Stimulated activated CD4-positive, alpha-beta T cell treated with anti-CD3 and anti-CD28 coated beads, TNF-alpha, amount 100 ng/mL, for 48 hours (primary cell): ENCODE data around the gene PISD.
"Not testable (repeated sequence)": the region's sequence is repeated elsewhere in the genome, so short reads cannot be mapped to it uniquely, and the experiment has no call there.

Experiments used
- DNase-seq, 3 donors: peaks; one replicate each; pipeline ENCODE4 v3.0.0-alpha.2; 2020; ENCODE audit warnings: low read depth in 3 of 3

The PISD gene

DNA sequence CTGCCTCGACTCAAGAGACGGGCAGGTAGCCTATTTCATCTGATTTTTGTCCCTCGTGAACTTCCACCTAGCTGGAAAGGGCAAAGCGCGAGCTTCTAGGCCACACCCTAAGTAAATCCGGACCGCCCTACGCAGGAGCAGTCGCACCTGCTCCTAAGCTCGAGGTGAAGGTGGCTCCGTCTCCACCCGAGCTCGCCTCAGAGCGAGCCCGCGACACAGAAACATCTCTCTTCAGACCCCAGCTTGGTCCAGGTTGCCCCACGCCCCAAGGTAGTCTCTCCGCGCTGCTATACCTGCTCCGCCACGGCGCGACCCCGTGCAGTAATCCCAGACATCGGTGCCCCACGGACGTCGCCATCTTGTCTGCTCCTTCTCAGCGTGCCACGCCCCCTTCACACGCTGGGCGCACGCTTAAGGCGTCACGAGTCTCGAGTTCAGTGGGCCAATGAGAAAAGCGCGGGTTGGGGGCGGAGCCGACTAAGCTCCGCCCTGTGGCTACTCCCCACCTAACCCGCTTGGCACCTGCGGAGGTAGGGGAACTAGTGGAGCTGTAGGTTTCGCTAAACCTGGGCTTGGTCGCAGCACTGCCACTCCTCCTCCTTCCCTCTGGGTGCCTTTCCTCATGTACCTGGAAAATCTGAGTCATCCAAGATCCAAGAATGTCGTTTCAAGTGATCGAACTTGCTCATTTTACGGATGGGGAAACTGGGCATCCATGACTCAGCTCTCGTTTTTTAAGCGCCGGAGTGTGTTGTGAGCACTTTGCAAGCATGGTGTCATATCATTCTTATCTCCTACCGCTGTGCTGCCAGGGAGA lies at the start of gene PISD:
Gene PISD, minus strand, starts transcription at position 365 of the 817 bp plus-strand sequence. Its CDS starts 7 bp downstream, at position 358.
- DNase-seq: peak; percentile 93 to 94 (median 94)

DNA sequence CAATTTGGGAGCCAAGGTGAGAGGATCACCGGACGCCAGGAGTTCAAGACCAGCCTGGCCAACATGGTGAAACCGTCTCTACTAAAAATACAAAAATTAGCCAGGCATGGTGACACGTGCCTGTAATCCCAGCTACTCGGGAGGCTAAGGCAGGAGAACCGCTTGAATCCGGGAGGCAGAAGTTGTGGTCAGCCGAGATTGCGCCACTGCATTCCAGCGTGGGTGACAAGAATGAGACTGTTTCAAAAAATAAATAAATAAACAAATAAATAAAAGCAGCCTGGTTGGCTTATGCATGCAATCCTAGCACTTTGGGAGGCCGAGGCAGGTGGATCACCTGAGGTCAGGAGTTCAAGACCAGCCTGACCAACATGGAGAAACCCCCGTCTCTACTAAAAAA lies 49.2 kb upstream of the PISD start:
- not testable (repeated sequence) for DNase-seq

DNA sequence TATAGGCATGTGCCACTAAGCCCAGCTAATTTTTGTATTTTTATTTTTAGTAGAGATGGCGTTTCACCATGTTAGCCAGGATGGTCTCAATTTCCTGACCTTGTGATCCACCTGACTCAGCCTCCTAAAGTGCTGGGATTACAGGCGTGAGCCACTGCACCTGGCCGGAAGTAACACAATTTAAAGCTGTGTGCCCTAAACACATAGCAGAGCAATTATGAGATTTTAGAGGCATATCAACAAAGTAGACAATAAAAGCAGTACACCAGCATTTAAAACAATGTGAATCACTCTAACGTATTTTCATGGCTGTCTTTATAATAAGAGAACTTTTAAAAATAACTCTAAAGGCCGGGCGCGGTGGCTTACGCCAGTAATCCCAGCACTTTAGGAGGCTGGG lies 45.5 kb upstream of the PISD start:
- DNase-seq: no peak

DNA sequence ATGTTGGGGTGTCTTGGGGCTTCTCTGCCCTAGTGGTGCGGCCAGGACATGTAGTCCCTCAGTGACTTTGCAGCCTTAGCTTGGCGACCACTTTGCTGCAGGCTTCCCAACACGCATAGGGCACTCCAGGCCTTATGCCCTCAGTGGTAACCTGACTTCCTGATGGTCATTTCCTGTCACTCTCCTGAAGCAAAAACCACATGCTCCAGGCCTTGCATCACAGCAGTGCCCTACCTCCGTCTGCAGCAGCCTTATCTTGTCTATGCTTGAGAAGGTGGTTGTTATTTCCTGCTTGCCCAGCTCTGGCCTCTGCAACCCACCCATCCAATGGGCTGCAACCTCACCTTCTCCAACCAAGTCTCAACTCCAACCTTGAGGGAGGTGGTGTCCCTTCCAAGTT lies 33.4 kb upstream of the PISD start:
- DNase-seq: no peak

DNA sequence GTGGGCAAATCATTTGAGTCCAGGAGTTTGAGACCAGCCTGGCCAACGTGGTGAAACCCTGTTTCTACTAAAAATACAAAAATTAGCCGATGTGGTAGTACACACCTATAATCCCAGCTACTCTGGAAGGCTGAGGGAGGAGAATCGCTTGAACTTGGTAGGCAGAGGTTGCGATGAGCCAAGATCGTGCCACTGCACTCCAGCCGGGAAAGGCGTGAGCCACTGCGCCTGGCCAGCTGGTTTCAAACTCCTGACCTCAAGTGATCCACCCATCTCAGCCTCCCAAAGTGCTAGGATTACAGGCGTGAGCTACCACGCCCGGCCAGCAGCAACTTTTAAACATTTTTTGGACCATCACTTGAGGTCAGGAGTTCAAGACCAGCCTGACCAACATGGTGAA lies 32.0 kb upstream of the PISD start:
- DNase-seq: not testable (repeated sequence)

DNA sequence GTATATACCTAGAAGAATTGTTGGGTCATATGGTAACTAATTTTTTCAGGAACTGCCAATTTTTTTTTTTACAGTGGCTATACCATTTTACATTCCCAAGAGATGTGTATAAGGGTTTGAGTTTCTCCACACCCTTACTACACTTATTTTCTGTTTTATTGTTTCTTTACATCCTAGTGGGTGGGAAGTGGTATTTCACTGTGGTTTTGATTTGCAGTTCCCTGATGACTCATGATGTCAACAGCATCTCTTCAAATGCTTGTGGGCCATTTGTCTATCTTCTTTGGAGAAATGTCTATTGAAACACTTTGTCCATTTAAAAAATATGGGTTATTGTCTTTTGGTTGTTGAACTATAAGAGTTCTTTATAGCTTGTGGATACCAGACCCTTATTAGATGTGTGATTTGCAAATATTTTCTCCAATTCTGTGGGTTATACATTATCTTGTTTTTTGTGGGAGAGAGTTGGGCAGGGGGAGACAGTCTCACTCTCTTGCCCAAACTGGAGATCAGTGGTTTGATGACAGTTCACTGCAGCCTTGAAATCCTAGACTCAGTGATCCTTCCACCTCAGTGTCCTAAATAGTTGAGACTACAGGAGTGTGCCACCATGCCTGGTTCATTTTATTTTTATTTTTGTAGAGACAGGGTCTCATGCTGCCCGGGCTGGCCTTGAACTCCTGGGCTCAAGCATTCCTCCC lies 30.3 kb upstream of the PISD start:
- DNase-seq: no peak

DNA sequence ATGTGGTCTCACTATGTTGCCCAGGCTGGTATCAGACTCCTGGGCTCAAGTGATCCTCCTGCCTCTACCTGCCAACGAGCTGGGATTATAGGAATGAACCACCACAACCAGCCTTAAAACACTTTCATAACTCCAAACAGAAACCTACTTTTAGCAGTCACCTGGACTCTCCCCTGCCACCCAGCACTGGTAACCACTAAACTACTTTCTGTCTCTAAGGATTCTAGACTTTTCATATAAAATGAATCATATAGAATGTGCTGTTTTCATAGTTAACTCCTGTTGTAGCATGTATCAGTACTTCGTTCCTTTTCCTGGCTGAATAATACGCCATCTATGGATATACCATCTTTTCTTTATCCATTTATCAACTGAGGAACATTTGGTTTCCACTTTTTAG lies 29.4 kb upstream of the PISD start:
- DNase-seq: no peak

DNA sequence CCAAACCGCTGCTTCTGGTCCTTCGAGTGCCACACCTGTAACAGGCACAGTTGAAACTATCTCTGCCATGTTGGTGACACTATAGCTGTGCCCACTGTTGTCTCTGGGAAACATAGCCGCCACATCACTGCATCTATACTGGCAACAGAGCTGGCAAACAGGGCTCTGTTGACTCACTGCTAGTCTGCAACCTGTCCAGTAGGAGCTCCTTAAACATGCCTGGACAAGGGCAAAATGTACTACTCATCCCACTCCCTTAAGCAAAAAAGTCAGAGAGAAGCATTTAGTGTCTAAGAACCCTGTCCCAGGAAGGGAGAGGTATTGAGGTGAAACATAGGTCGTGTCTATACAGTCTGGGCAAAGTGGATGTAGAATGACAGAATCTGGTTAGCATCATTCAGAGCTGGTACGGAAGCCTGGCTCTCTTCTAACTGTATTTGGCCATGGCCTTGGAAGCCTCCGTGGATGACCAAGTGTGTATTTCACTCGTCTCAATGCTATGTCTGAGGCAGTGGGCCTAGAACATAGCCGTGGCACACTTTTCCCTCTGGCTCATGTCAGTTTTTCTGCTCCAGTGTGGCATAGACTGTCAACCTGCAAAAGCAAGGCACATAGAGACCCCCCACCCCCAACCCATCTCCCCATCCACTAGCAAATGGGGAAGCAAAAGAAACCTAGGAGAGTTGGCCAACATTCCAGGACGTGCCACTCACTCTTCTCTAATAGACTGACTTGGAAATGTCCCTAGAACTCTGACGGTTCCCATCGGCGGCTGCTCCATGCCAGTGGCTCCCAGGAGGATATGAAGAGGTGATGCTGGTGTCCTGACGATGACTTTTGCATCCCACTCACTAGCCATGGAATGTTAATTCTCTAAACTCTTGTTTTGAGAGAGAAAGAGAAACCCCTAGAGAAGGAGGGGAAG lies 21.4 kb upstream of the PISD start:
- no peak for DNase-seq

DNA sequence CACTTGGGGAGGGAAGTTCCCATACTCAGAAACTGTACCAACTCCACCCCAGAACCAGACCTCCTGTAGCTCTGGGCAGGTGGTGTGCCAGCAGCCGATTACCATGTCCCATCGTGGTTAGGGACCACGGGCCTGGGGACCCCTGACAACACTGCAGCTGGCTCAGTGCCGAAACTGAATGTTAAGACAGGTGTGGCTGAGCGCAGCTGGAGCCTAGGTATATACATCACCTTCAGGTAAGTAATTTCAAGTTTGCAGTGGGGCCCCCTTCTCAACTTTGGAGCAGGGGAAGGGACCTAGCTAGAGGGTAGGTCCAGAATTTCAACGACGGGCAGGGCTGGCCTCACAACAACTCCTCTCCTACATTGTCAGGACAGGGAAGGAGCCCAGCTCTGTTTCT lies 20.7 kb upstream of the PISD start:
- no peak for DNase-seq

DNA sequence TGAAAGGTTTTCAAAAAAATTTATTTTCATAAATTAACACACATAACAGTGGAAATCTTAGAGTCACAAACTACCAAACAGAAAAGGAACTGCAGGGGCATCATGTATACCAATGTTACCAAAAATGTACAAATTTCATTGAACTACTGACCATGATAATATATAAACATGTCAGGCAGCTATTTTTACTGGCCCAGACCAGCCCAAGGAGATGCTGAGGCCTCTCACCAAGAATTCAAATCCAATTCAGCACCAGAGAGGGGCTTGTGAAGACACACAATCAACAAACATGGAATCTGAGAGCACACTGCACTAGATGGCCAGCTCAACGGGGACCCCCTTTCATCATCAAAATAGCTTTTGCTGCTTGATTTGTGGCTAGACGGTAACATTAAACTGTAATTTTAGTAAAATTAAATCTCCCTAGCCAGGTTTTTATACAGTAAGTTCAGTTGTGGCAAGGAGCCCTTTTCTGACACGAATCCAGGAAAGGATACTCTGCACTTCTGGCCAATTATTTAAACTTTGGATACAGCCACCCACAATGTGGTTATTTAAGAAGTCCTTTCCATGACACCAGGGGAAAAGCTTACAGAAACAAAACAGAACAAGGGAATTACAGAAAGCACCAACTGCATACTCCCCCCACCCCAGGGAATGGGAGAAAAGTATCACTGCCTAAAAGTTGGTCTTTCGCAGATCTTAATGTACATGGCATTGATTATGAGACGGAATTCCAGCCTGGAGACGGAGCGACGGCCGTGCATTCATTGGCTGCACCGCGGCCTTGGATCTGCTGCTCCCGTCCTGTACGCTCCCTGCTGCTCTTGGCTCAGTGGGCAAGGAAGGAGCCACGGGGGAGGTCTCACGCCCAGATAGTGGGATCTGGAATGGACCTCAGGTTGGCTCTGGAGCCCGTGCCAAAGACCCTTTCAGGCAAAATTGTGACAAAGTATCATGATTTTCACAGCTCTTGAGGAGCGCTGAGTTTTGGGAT lies 19.6 kb upstream of the PISD start:
- no peak for DNase-seq

DNA sequence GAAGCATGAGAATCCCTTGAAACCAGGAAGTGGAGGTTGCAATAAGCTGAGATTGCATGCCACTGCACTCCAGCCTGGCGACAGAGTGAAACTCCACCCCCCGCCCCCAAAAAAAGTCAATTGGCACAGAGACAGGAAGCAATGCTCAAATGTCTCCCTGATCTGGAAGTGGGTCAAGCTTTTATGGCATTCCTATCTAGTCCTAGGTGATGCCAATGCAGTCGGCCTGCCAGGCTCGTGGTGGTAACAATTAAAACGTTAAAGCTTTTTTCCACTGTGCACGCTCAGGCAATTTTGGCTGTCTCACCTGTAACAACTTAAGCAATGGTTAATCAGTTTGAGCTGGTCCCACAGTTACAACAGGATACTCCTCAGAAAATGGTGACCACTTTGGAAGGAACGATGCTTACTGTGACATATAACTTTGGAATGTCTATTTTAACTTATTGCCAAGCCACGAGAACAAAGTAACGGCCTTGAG lies 18.9 kb upstream of the PISD start:
- no peak for DNase-seq

DNA sequence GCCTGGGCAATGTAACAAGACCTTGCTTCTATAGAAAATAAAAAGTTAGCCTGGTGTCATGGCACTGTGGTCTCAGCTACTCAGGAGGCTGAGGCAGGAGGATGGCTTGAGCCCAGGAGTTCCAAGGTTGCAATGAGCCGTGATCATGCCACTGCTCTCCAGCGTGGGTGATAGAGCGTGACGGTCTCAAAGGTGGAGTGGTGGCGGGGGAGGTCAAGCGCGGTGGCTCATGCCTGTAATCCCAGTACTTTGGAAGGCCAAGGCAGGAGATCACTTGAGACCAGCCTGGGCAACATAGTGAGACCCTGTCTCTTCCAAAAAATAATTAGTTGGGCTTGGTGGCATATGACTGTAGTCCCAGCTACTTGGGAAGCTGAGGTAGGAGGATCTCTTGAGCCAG lies 16.7 kb upstream of the PISD start:
- DNase-seq: no peak

DNA sequence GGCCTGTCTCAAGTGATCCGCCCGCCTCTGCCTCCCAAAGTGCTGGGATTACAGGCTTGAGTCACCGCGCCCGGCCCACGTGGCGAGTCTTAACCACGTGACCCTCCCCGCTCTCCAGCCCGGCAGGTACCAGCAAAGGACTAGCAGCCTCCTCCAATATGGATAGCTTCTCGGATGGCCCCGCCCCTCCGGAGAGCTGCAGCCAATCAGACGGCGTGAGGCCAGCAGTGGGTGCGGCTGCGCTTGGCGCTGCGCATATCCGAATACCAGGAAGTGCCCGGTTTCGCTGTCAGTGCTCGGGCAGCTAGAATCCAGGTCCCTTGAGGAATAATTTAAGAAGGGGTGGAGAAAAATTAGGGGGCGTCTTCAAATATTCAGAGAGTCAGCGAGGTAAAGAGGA lies 14.7 kb upstream of the PISD start:
- peak; percentile 88 to 93 (median 91) for DNase-seq

DNA sequence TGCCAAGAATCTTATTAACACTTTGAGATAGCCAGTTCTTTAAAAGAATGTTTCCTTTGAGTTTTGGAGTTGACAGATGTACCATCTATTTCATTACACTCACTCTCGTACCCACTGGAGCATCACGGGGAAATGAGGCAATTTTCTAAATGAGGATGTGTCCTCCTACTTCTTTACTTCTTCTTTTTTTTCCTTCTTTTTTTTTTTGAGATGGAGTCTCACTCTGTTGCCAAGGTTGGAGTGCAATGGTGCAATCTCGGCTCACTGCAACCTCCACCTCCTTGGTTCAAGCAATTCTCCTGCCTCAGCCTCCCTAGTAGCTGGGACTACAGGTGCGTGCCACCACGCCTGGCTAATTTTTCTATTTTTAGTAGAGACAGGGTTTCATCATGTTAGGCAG lies 12.2 kb upstream of the PISD start:
- DNase-seq: not testable (repeated sequence)

DNA sequence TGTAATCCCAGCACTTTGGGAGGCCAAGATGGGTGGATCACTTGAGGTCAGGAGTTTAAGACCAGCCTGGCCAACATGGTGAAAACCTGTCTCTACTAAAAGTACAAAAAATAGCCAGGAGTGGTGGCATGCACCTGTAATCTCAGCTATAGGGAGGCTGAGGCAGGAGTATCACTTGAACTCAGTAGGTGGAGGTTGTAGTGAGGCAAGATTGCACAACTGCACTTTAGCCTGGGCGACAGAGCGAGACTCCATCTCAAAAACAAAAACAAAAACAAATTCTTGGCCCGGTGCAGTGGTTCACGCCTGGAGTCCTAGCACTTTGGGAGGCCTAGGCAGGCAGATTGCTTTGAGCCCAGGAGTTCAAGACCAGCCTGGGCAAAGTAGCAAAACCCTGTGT lies 6.8 kb upstream of the PISD start:
- DNase-seq: not testable (repeated sequence)

DNA sequence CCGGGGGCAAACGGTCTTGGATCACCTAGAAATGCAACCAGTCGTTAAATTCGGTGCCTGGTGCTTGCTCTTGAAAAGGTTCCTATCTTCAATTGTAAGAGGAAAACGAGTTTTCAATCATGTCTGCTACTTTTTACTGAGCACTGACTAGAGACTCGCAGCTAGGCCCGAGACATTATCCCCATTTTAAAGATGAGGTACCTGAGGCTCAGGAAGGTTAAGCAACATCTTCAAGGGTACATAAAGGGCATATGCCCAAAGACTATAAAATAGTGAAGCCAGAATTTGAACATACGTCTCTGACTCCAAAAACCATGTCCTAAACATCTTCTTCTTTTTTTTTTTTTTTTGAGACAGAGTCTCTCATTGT lies 638 bp upstream of the PISD start:
- DNase-seq: no peak

DNA sequence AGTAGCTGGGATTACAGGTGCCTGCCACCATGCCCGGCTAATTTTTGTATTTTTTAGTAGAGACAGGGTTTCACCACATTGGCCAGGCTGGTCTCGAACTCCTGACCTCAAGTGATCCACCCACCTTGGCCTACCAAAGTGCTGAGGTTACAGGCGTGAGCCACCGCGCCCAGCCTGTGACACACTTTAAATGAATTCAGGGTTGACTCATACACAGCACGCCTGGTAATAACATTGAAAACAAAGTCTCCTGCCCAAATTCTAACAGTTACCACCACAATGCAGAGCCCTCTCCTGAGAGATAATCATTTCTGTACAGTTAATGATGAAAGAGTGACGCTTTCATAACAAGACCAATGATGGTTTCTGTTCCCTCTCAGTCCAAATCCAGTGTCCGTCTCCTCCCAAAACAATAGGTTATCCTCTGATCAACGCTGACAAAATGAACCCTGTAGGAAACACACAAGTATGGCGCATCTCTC lies 1.1 kb downstream of the PISD start:
- peak; percentile 27 to 44 (median 39) for DNase-seq

DNA sequence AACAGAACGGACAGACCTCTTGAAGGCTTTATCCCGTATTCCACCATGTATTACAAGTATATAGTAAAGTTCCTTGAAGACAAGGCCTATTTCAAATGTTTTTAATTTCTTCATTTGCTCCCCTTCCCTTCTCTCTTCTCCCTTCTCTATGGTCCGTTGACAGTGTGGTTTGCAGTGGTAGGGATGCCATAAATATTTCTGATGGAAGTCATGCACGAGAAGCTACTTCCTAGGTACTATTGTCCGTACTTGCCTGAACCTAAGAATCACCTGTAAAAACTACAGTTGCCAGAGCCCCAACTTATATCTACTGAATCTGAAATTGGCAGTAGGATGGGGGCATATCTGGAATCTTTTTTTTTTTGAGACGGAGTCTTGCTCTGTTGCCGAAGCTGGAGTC lies 2.8 kb downstream of the PISD start:
- DNase-seq: no peak

DNA sequence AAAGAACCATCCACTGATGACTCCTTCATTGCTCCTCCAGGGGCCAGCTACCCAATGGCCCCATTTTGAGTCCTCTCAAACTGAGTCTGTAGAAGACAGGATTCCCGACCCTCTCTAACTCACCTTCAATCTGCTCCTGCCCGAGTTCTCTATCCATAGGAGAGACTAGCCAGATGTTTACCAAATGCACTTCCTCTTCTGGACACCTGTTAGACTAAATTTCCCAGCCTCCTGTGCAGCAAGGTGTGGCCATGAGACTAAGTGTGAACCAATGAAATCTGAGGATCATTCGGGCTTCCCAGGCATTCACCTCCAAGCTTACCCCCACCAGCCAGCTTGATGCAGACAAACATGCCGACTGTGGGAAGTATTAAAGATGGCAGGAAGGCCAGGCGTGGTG lies 7.6 kb downstream of the PISD start:
- DNase-seq: no peak

DNA sequence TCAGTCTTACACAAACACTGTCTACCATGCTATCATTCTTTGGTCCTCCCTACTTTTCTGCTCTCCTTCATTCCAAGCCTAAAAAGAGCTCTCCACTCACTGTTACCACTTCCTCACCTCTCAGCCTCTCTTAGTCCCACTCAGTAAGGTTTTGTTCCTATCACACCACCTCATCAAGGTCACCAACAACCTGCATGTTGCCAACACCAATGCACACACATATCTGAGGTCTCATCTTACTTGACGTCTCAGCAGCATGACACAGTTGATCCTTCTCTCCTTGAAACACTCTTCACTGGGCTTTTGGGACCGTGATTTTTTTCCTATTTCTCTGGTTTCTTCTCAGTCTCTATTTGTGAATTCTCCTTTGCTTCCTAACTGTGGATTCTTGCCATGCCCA lies 8.1 kb downstream of the PISD start:
- no peak for DNase-seq
